ENCODE data around the gene NAB2.

- TF ChIP-seq EGR1 (IDR thresholded peaks at IDR 0.05) (no peak), MAX (IDR thresholded peaks at IDR 0.05) (no peak), NFIC (IDR thresholded peaks at IDR 0.05) (no peak), YY1 (IDR thresholded peaks at IDR 0.05; ENCODE audit: low read depth) (no peak), TCF12 (IDR thresholded peaks at IDR 0.05; ENCODE audit: low read depth) (no peak), EP300 (IDR thresholded peaks at IDR 0.05; ENCODE audit: borderline replicate concordance) (no peak), TEAD4 (IDR thresholded peaks at IDR 0.05) (no peak), REST (IDR thresholded peaks at IDR 0.05; ENCODE audit: low read depth) (no peak), TAF1 (IDR thresholded peaks at IDR 0.05; ENCODE audit: low read depth) (no peak), ZBTB7A (IDR thresholded peaks at IDR 0.05; ENCODE audit: low read depth) (no peak), RAD21 (IDR thresholded peaks at IDR 0.05; ENCODE audit: low read depth) (no peak), USF1 (IDR thresholded peaks at IDR 0.05) (no peak), CEBPB (IDR thresholded peaks at IDR 0.05) (no peak)
Measured at GRCh38 chr12:57079821-57080220, 9.1 kb upstream of the NAB2 start.

All from Ishikawa (cell line).